GM18861 (cell line): Measurements from ENCODE around the gene MRPS2.

ENCODE experiments used
- ATAC-seq: cut with Tn5 transposase; IDR thresholded peaks from one replicate; pipeline ENCODE4 v1.9.1; 2021; ENCODE audit not compliant: unreplicated experiment

MRPS2 gene

GRCh38 chr9:135480071-135480939, 20.2 kb upstream of the MRPS2 start:
- no peak for ATAC-seq

GRCh38 chr9:135480940-135481310, 19.6 kb upstream of the MRPS2 start:
- ATAC-seq: no peak

GRCh38 chr9:135482015-135482754, 18.3 kb upstream of the MRPS2 start:
- no peak for ATAC-seq

- ATAC-seq: no peak
Measured at GRCh38 chr9:135484460-135485277, 15.8 kb upstream of the MRPS2 start.

GRCh38 chr9:135485385-135485784, 15.1 kb upstream of the MRPS2 start:
- ATAC-seq: no peak

GRCh38 chr9:135485832-135486231, 14.7 kb upstream of the MRPS2 start:
- ATAC-seq: no peak

GRCh38 chr9:135486267-135487065, 14.0 kb upstream of the MRPS2 start:
- ATAC-seq: no peak

- ATAC-seq: no peak
Measured at GRCh38 chr9:135487281-135488012, 13.0 kb upstream of the MRPS2 start.

GRCh38 chr9:135488013-135488330, 12.5 kb upstream of the MRPS2 start:
- no peak for ATAC-seq

- ATAC-seq: no peak
Measured at GRCh38 chr9:135488527-135488926, 12.0 kb upstream of the MRPS2 start.

GRCh38 chr9:135489188-135489906, 11.1 kb upstream of the MRPS2 start:
- ATAC-seq: no peak

- no peak for ATAC-seq
Measured at GRCh38 chr9:135490166-135490870, 10.2 kb upstream of the MRPS2 start.

GRCh38 chr9:135490980-135491464, 9.5 kb upstream of the MRPS2 start:
- no peak for ATAC-seq

- ATAC-seq: no peak
Measured at GRCh38 chr9:135491764-135492163, 8.7 kb upstream of the MRPS2 start.

- no peak for ATAC-seq
Measured at GRCh38 chr9:135492886-135493669, 7.4 kb upstream of the MRPS2 start.

GRCh38 chr9:135494791-135495559, 5.5 kb upstream of the MRPS2 start:
- no peak for ATAC-seq
